HAP-1 (cell line): Measurements from ENCODE around the gene ANKRD16.
A peak's percentile ranks its signal among the peaks of the same experiment; 100 is the strongest.
"Not testable (repeated sequence)": the region's sequence is repeated elsewhere in the genome, so short reads cannot be mapped to it uniquely, and the experiment has no call there.

Experiments
- DNase-seq, 2 experiments: peaks; one replicate each; pipeline ENCODE4 v3.0.0-alpha.2; 2016 to 2020; ENCODE audit warnings: low spot score in 2 of 2
- H3K27me3 ChIP-seq: fragments of 250-450 bp; sonication (Bioruptor Pico); 2 replicates; pipeline ENCODE4 v1.5.1; 2020; ENCODE audit warnings: low read depth, mild to moderate bottlenecking, moderate library complexity
- H3K36me3 ChIP-seq: fragments of 250-450 bp; sonication (Bioruptor Pico); replicated peaks from 2 replicates; pipeline ENCODE4 v1.5.1; 2020; ENCODE audit warnings: mild to moderate bottlenecking
- H3K4me1 ChIP-seq: fragments of 250-450 bp; sonication (Bioruptor Pico); 2 replicates; pipeline ENCODE4 v1.5.1; 2020; ENCODE audit warnings: mild to moderate bottlenecking
- H3K4me3 ChIP-seq: fragments of 250-450 bp; sonication (Bioruptor Pico); 2 replicates; pipeline ENCODE4 v1.5.1; 2020; ENCODE audit warnings: mild to moderate bottlenecking, moderate library complexity
- H3K9me3 ChIP-seq: fragments of 250-450 bp; sonication (Bioruptor Pico); 2 replicates; pipeline ENCODE4 v1.5.1; 2020; ENCODE audit warnings: mild to moderate bottlenecking, moderate library complexity
- in situ Hi-C: fragments of 300-500 bp; cut with MboI; formaldehyde crosslinking; loops from 3 replicates; pipeline ENCODE4 v1.14.3; 2020; ENCODE audit warnings: low sequenced_read_pairs, inconsistent platforms, mixed read lengths

The ANKRD16 gene

DNA sequence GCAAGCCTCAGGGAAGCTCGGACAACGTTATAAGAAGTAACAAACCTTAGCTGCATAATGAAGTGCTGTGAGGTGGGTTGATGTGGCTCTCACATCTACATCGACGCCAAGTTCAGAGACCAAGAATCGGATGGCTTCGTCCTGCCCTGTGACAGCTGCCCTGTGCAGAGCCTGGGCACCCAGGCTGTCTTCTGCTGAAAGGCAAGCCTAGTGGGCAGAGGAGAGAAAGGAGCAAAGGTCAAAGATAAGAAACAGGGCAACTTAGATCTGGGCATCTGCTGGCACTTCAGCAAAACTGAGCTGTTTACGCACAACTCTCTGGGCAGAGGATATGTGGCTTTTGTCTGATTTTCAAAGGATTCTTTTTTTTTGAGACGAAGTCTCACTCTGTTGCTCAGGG is 6.7 kb downstream of the ANKRD16 start:
- Histone ChIP-seq H3K9me3 (no peaks in the 10 kb centered on the region), H3K36me3 (peaks cover 66% of the 10 kb centered on the region), H3K27me3 (no peaks in the 10 kb centered on the region), H3K4me1 (0 out of 2 replicates have a peak, but pooled peaks cover 3% of the 10 kb centered on the region), H3K4me3 (no peak overlapping the region)
- no peak for DNase-seq
- in situ Hi-C loops, result no loop called here

DNA sequence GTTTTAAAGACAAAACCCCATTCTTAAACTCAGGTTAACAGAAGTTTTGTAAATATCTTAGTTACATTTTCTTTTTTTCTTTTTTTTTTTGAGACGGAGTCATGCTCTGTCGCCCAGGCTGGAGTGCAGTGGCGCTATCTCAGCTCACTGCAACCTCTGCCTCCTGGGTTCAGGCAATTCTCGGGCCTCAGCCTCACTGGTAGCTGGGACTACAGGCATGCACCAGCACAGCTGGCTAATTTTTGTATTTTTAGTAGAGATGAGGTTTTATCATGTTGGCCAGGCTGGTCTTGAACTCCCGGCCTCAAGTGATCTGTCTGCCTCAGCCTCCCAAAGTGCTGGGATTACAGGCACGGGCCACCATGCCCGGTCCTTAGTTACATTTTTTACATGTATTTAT is 12.7 kb downstream of the ANKRD16 start:
- H3K9me3 ChIP-seq, H3K27me3 ChIP-seq, DNase-seq, in situ Hi-C loops, H3K4me3 ChIP-seq, H3K4me1 ChIP-seq: not testable (repeated sequence)
- H3K36me3 ChIP-seq, result peaks cover 55% of the 10 kb centered on the region

GRCh38 chr10:5876181-5876768 is 13.4 kb downstream of the ANKRD16 start:
- DNase-seq, result no peak
- Histone ChIP-seq H3K4me1 (no peaks in the 10 kb centered on the region), H3K36me3 (peaks cover 50% of the 10 kb centered on the region), H3K9me3 (no peaks in the 10 kb centered on the region), H3K4me3 (no peak overlapping the region), H3K27me3 (no peaks in the 10 kb centered on the region)
- in situ Hi-C loops, result no loop called here

GRCh38 chr10:5873515-5873995 is 16.1 kb downstream of the ANKRD16 start:
- Histone ChIP-seq H3K4me1 (no peaks in the 10 kb centered on the region), H3K36me3 (peaks cover 33% of the 10 kb centered on the region), H3K4me3 (no peak overlapping the region), H3K9me3 (no peaks in the 10 kb centered on the region), H3K27me3 (no peaks in the 10 kb centered on the region)
- DNase-seq, result peak; percentile 78 to 81
- in situ Hi-C loops, result no loop called here

- no peak overlapping the region for H3K4me3 ChIP-seq
- H3K4me1 ChIP-seq, result no peaks in the 10 kb centered on the region
- in situ Hi-C loops, result no loop called here
- H3K36me3 ChIP-seq, result peaks cover 18% of the 10 kb centered on the region
- no peak for DNase-seq
- no peaks in the 10 kb centered on the region for H3K27me3 ChIP-seq
- H3K9me3 ChIP-seq, result no peaks in the 10 kb centered on the region
Observed at GRCh38 chr10:5871596-5871995, 18.1 kb downstream of the ANKRD16 start.

DNA sequence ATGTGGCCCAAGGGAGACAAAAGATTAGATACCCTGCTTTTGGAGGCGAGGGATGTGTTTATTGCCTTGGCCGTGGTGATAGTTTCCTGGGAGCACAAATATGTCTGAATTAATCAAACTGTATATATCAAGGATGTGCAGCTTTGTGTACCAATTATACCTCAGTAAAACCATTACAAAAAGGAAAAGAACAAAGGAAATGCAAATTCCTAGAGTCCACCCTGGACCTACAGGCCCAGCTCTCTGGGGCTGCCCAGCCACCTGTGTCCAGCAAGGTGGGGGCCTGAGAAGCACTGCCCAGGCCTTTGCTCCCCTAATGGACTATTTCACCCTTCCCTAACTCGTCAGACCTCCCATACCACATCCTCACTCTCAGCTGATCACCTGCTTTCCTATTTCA is 20.5 kb downstream of the ANKRD16 start:
- no peaks in the 10 kb centered on the region for H3K27me3 ChIP-seq
- H3K4me1 ChIP-seq, result no peaks in the 10 kb centered on the region
- H3K36me3 ChIP-seq, result peaks cover 1% of the 10 kb centered on the region; the same call in 1 of the 2 replicates
- H3K4me3 ChIP-seq, result no peak overlapping the region
- in situ Hi-C loops, result no loop called here
- H3K9me3 ChIP-seq, result no peaks in the 10 kb centered on the region
- no peak for DNase-seq

GRCh38 chr10:5868383-5868782 is 21.3 kb downstream of the ANKRD16 start:
- H3K9me3 ChIP-seq, H3K4me3 ChIP-seq, in situ Hi-C loops, H3K36me3 ChIP-seq, H3K4me1 ChIP-seq, DNase-seq, H3K27me3 ChIP-seq: not testable (repeated sequence)

- H3K27me3 ChIP-seq, H3K36me3 ChIP-seq, in situ Hi-C loops, H3K4me3 ChIP-seq, H3K9me3 ChIP-seq, H3K4me1 ChIP-seq, DNase-seq: not testable (repeated sequence)
Observed at GRCh38 chr10:5867091-5867615, 22.5 kb downstream of the ANKRD16 start.

DNA sequence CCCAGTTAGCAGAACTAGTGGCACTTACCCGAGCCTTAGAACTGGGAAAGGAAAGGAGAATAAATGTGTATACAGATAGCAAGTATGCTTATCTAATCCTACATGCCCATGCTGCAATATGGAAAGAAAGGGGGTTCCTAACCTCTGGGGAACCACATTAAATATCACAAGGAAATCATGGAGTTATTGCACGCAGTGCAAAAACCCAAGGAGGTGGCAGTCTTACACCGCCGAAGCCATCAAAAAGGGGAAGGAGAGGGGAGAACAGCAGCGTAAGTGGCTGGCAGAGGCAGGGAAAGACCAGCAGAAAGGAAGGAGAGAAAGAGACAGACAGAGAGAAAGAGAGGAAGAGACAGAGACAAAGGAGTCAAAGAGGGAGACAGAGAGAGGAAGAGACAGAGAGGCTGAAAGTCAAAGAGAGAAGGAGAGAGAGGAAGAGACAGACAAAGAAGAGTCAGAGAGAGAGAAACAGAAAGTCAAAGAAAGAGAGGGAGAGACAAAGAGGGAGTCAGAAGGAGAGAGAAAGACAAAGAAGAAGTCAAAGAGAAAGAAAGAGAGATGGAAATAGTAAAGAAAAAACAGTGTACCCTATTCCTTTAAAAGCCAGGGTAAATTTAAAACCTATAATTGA is 23.1 kb downstream of the ANKRD16 start:
- in situ Hi-C loops, H3K27me3 ChIP-seq, DNase-seq, H3K36me3 ChIP-seq, H3K4me3 ChIP-seq, H3K9me3 ChIP-seq, H3K4me1 ChIP-seq: not testable (repeated sequence)

- H3K9me3 ChIP-seq, H3K4me3 ChIP-seq, DNase-seq, in situ Hi-C loops, H3K27me3 ChIP-seq, H3K36me3 ChIP-seq, H3K4me1 ChIP-seq: not testable (repeated sequence)
Observed at GRCh38 chr10:5862981-5863685, 26.6 kb downstream of the ANKRD16 start.

DNA sequence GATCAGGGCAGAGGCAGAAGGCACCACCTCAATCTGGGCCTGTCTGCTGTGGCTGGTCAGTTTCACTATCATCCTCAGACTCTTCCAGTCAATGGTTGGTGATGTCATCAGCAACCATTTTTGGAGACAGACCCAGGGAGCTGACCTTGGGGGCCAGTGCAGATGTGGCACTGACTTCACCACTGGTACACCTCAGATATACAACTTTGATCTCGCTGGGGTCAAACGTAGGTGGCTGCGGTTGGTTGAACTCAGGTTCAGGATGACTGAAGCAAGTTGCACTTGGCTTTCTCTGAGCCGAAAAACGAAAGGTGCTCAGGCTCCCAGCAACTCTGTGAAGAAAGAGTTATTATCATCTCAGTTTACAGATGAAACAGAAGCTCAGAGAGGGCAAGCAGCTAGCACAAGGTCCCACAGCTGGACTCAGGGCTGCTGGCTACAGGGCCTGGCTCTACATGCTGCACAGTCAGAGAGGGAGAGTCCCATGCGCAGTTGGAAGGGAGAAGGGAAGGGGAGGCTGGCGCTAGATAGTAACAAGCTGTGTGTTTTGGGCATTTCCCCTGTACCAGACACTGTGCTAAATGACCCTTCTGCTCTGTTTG is 27.2 kb downstream of the ANKRD16 start:
- in situ Hi-C loops, result no loop called here
- Histone ChIP-seq H3K36me3 (no peaks in the 10 kb centered on the region), H3K27me3 (no peaks in the 10 kb centered on the region), H3K4me3 (no peak overlapping the region), H3K9me3 (no peaks in the 10 kb centered on the region), H3K4me1 (no peaks in the 10 kb centered on the region)
- DNase-seq, result no peak

- Histone ChIP-seq H3K4me3 (no peak overlapping the region), H3K9me3 (no peaks in the 10 kb centered on the region), H3K36me3 (no peaks in the 10 kb centered on the region), H3K27me3 (no peaks in the 10 kb centered on the region), H3K4me1 (no peaks in the 10 kb centered on the region)
- DNase-seq, result no peak
- in situ Hi-C loops, result no loop called here
Observed at GRCh38 chr10:5860066-5860465, 29.6 kb downstream of the ANKRD16 start.

DNA sequence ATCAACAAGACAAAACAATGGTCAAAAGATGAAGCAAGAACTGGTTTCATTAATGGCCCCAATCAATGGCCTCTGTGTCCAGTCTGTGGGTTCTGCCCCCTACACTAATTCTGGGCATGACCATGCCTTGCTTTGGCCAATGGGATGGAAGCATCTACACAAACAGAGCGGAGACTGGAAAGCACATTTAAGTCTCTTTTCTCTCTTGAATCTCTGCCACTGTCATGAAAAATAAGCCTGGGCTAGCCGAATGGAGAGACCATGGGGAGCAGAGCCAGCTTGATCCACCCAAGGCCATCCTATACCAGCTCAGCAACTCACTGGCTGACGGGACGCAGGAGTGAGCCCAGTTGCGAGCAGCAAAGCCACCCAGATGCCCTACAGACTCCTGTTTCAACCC is 30.9 kb downstream of the ANKRD16 start:
- H3K27me3 ChIP-seq, result no peaks in the 10 kb centered on the region
- no peaks in the 10 kb centered on the region for H3K36me3 ChIP-seq
- DNase-seq, result no peak
- H3K9me3 ChIP-seq, result no peaks in the 10 kb centered on the region
- H3K4me1 ChIP-seq, result peaks cover 6% of the 10 kb centered on the region
- in situ Hi-C loops, result no loop called here
- H3K4me3 ChIP-seq, result no peak overlapping the region

DNA sequence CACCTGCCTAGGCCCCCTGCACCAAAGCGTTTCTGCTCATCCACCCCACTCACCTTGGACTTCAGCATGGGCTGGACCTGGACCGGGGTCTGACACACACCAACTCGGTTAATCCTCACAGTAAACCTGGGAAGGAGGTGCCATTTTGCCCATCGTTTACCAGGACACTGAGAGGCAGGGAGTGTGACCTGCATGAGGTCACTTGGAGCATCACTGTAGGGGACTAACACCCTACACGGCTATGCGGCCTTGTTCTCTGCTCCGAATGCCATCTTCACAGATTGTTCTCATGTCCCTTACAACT is 33.0 kb downstream of the ANKRD16 start:
- in situ Hi-C loops, result no loop called here
- H3K9me3 ChIP-seq, result no peaks in the 10 kb centered on the region
- H3K27me3 ChIP-seq, result no peaks in the 10 kb centered on the region
- H3K4me3 ChIP-seq, result no peak overlapping the region
- H3K36me3 ChIP-seq, result no peaks in the 10 kb centered on the region
- no peak for DNase-seq
- peaks cover 7% of the 10 kb centered on the region for H3K4me1 ChIP-seq
